AG09309 (cell line): ENCODE measurements around the gene PACSIN3.
A peak's percentile ranks its signal among the peaks of the same experiment; 100 is the strongest.

ENCODE experiments used
- DNase-seq: peaks from one replicate; pipeline ENCODE4 v3.0.0-alpha.2; 2010; ENCODE audit warnings: low read depth
- H3K4me3 ChIP-seq: 2 replicates; pipeline ENCODE4 v1.5.1; 2011; ENCODE audit warnings: mild to moderate bottlenecking, low read depth, low read length, moderate library complexity; ENCODE audit not compliant: control insufficient read depth
- CTCF ChIP-seq: IDR thresholded peaks from 2 replicates; pipeline ENCODE4 v1.5.1; 2011; ENCODE audit warnings: mild to moderate bottlenecking, low read depth, low read length, inconsistent platforms; ENCODE audit not compliant: insufficient read depth, control insufficient read depth; ENCODE audit errors: missing control alignments

PACSIN3 gene

GRCh38 chr11:47147681-47148080, 38.6 kb downstream of the PACSIN3 start:
- no peak for DNase-seq
- no peak for TF ChIP-seq CTCF
- no peak overlapping the region for H3K4me3 ChIP-seq

GRCh38 chr11:47147250-47147649, 39.0 kb downstream of the PACSIN3 start:
- no peak for TF ChIP-seq CTCF
- H3K4me3 ChIP-seq, result no peak overlapping the region
- no peak for DNase-seq

- no peak for TF ChIP-seq CTCF
- no peak for DNase-seq
- H3K4me3 ChIP-seq, result no peak overlapping the region
Observed at GRCh38 chr11:47144541-47144940, 41.7 kb downstream of the PACSIN3 start.

- TF ChIP-seq CTCF, result no peak
- H3K4me3 ChIP-seq, result no peak overlapping the region
- peak; percentile 76 for DNase-seq
Observed at GRCh38 chr11:47143322-47143721, 42.9 kb downstream of the PACSIN3 start.

- no peak overlapping the region for H3K4me3 ChIP-seq
- no peak for DNase-seq
- no peak for TF ChIP-seq CTCF
Observed at GRCh38 chr11:47139878-47140277, 46.4 kb downstream of the PACSIN3 start.

GRCh38 chr11:47137476-47137875, 48.8 kb downstream of the PACSIN3 start:
- DNase-seq, result no peak
- H3K4me3 ChIP-seq, result no peak overlapping the region
- no peak for TF ChIP-seq CTCF

- no peak for DNase-seq
- no peak overlapping the region for H3K4me3 ChIP-seq
- TF ChIP-seq CTCF, result no peak
Observed at GRCh38 chr11:47136921-47137320, 49.3 kb downstream of the PACSIN3 start.
